HEK293T (cell line): ENCODE data around the gene PAPPA2.

Experiments
- LEF1 ChIP-seq: fragments of 450-650 bp; IDR thresholded peaks from 2 replicates; pipeline ENCODE4 v1.6.1; 2017; ENCODE audit warnings: mild to moderate bottlenecking, borderline replicate concordance
- SUZ12 ChIP-seq: fragments of 450-650 bp; IDR thresholded peaks from 2 replicates; pipeline ENCODE4 v1.6.1; 2016; ENCODE audit warnings: mild to moderate bottlenecking

DNA sequence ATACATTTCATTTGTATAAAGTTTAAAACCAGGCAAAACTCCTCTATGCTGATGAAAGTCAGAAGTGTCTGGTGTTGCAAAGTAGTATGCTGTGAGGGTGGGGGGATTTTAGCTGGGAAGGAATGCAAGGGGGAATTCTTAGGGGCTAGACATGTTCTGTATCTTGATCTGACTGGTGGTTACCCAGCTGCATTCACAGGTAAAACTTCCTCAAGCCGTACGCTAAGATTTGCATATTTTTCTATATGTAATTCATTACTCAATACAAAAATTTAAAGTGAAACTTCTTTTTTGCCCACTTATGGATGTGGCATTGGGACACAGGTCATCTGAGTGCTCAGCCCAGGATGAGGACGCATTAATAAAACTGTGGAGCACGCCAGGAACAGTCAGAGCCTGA lies 323.3 kb downstream of the PAPPA2 start:
- TF ChIP-seq LEF1: no peak
- TF ChIP-seq SUZ12: no peak
